GM19240 (cell line): Measurements from ENCODE around the gene ALPI.

ENCODE experiments used
- DNase-seq: peaks from one replicate; pipeline ENCODE4 v3.0.0; 2011; ENCODE audit warnings: low spot score; ENCODE audit not compliant: insufficient read length

The ALPI gene

GRCh38 chr2:232483923-232484627 is 28.1 kb downstream of the ALPI start:
- no peak for DNase-seq

GRCh38 chr2:232484628-232485347 is 28.8 kb downstream of the ALPI start:
- DNase-seq, result no peak

GRCh38 chr2:232485348-232485756 is 29.4 kb downstream of the ALPI start:
- DNase-seq, result no peak

- no peak for DNase-seq
These were observed 30.0 kb downstream of the ALPI start for GRCh38 chr2:232485757-232486557.

GRCh38 chr2:232486558-232487384 is 30.8 kb downstream of the ALPI start:
- DNase-seq, result no peak

- DNase-seq, result no peak
These were observed 31.6 kb downstream of the ALPI start, which contains the start of gene ECEL1 for GRCh38 chr2:232487385-232488096. TSS of gene ECEL1 (minus strand) at chr2:232487834. CDS start at chr2:232486653, 1,181 bp downstream.

GRCh38 chr2:232488097-232488711 is 32.3 kb downstream of the ALPI start:
- no peak for DNase-seq

- no peak for DNase-seq
These were observed 32.9 kb downstream of the ALPI start for GRCh38 chr2:232488721-232489300.

GRCh38 chr2:232489516-232490220 is 33.7 kb downstream of the ALPI start:
- no peak for DNase-seq

- DNase-seq, result no peak
These were observed 34.5 kb downstream of the ALPI start for GRCh38 chr2:232490221-232491138.

GRCh38 chr2:232491139-232491780 is 35.3 kb downstream of the ALPI start:
- no peak for DNase-seq

- DNase-seq, result no peak
These were observed 36.4 kb downstream of the ALPI start for GRCh38 chr2:232492236-232492848.

- DNase-seq, result no peak
These were observed 37.2 kb downstream of the ALPI start for GRCh38 chr2:232492963-232493700.

GRCh38 chr2:232493701-232494474 is 37.9 kb downstream of the ALPI start:
- DNase-seq, result no peak

- DNase-seq, result no peak
These were observed 38.6 kb downstream of the ALPI start for GRCh38 chr2:232494542-232494941.

- no peak for DNase-seq
These were observed 39.3 kb downstream of the ALPI start for GRCh38 chr2:232495292-232495691.
